RWPE1 (cell line): ENCODE data around the gene RETREG1.

Experiments
- CTCF ChIA-PET: fragments of 350-600 bp; sonication (Branson Sonifier 250); formaldehyde crosslinking; extraction: SDS; loops from one replicate; lab custom pipeline; 2021; lab: Yijun Ruan, JAX
- POLR2A ChIA-PET: fragments of 400-600 bp; formaldehyde crosslinking; extraction: SDS; loops from one replicate; lab custom pipeline; 2020; ENCODE audit warnings: antibody characterized with exemption; ENCODE audit not compliant: low non-redundant PET; lab: Yijun Ruan, JAX
- DNase-seq: peaks from one replicate; pipeline ENCODE4 v3.0.0; 2012; ENCODE audit warnings: low spot score
- H3K27ac ChIP-seq: fragments of 450-650 bp; 2 replicates; pipeline ENCODE4 v1.5.1; 2017
- TF ChIP-seq, protein P1 (sequence below): fragments of 450-650 bp; conservative IDR thresholded peaks from 2 replicates; pipeline ENCODE4 v1.5.1; 2017; ENCODE audit warnings: low read depth, mild to moderate bottlenecking

Gene RETREG1

DNA sequence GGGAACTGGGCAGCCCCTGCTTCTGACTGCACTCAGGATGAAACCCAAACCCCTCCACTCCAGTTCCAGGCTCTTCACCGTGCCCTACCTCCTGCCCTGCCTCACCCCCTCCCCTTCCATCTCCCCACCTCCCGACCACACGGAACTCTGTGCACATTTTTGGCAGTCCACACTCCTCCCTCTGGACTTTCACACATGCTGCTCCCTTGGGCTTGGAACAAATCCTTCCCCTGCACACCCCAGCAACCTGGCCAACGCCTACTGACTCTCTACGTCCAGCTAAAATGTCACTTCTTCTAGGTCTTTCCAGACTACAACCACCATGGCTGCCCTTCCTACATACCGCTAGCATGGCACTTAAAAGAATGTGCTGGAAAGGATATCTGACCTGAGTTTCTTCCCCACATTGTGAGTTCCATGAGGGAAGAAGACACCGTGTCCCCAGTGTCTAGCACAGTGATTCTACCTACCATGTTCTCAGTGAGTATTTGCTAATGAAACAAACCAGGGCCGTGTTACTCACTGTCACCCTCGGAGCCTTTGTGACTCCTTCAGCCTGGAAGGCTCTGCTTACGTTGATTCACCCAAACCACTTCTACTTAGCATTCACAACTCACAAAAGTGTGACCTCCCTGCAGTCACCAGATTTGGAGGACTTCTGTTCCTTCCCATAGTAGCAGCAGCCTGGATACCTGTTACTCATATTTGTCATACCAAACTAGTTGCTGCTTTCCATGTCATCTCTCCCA, 18.7 kb downstream of the RETREG1 start:
- TF ChIP-seq, protein P1, sequence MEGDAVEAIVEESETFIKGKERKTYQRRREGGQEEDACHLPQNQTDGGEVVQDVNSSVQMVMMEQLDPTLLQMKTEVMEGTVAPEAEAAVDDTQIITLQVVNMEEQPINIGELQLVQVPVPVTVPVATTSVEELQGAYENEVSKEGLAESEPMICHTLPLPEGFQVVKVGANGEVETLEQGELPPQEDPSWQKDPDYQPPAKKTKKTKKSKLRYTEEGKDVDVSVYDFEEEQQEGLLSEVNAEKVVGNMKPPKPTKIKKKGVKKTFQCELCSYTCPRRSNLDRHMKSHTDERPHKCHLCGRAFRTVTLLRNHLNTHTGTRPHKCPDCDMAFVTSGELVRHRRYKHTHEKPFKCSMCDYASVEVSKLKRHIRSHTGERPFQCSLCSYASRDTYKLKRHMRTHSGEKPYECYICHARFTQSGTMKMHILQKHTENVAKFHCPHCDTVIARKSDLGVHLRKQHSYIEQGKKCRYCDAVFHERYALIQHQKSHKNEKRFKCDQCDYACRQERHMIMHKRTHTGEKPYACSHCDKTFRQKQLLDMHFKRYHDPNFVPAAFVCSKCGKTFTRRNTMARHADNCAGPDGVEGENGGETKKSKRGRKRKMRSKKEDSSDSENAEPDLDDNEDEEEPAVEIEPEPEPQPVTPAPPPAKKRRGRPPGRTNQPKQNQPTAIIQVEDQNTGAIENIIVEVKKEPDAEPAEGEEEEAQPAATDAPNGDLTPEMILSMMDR = no peak
- ChIA-PET POLR2A (no interaction called here), CTCF (no interaction called here)
- no peak overlapping the region for H3K27ac ChIP-seq
- DNase-seq = no peak

GRCh38 chr5:16596581-16596940, 20.2 kb downstream of the RETREG1 start:
- no peak overlapping the region for H3K27ac ChIP-seq
- TF ChIP-seq, protein P1 = no peak
- DNase-seq = no peak
- CTCF ChIA-PET = no interaction called here
- POLR2A ChIA-PET = no interaction called here

DNA sequence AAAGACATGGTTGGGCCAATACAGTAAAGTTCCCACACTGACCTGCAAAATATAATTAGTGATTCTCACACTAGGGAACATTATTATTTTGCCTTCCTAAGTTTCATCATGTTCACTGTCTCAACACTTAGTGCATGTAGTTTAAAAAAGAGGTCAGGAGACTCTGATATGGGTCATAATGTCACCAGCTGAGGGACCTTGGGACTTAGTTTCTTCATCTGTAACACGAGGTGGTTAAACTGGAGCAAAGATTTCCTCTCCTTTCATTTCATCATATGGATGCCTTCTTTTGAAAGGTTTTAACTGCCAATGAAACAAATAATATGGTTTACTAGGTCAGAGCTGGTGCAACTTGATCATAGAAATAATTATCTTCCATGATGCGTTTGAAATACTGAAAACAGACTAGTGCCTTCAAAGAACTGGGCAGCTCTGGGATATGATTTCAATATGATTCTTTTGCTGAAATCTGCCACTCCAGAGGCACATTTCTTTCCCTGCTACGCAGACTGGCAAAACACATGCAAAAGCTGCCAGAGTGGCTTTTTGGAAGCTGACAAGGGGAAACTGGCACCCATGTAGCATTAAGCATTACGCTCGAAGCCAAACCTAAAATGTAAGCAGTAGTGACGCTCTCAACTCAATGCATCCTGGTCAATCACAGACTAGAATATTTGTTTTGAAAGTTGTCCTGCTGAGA, 20.8 kb downstream of the RETREG1 start:
- ChIA-PET POLR2A (no interaction called here), CTCF (no interaction called here)
- TF ChIP-seq, protein P1 = no peak
- H3K27ac ChIP-seq = no peak overlapping the region
- DNase-seq = no peak

DNA sequence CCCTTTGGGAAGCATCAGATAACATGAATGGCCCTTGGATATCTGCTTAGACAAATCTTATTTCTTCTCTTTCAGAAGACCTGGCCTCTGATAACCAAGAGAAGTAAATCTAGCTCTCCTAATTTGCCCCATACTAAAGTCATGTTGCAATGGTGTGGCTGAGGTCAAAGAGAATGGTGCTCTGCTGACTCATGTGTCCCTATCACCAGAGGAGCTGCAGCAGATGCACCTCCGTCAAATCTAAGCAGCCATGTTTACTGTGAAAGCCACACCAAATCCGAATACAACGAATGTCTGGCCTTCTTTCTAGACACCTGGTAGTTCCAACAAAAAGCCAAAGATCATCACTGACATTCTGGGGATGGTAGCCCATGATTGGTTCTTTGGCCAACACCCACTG, 23.2 kb downstream of the RETREG1 start:
- TF ChIP-seq, protein P1 = no peak
- ChIA-PET POLR2A (no interaction called here), CTCF (no interaction called here)
- DNase-seq = no peak
- no peak overlapping the region for H3K27ac ChIP-seq

DNA sequence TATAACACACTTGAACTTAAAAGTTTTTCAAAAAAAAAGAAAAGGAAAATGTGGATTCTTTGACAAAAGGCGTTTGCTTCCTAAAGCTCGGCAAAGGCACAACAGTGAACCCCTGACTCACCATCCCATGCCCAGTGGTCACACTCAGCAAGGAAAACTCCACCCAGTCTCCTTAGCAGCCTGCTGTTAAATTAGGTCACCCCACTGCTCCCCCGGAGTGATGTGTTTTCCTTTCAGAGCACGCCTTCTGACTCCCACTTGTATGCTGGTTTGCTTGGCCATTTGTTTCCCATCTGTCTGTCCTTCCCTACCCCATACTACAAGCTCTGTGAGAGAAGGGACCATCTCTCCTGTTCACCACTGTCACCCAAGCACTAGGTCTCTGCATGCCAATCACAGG, 23.8 kb downstream of the RETREG1 start:
- ChIA-PET POLR2A (no interaction called here), CTCF (no interaction called here)
- TF ChIP-seq, protein P1 = no peak
- DNase-seq = no peak
- H3K27ac ChIP-seq = no peak overlapping the region

DNA sequence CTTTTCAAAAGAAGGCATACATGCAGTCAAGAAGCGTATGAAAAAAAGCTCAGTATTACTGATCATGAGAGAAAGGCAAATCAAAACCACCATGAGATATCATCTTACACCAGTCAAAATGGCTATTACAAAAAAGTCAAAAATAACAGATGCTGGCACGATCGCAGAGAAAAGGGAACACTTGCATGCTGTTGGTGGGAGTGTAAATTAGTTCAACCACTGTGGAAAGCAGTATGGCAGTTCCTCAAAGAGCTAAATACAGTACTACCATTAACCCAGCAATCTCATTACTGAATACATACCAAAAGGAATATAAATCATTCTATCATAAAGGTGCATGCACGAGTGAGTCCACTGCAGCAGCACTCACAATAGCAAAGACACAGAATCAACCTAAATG, 24.5 kb downstream of the RETREG1 start:
- ChIA-PET CTCF (no interaction called here), POLR2A (no interaction called here)
- DNase-seq = no peak
- TF ChIP-seq, protein P1 = no peak
- no peak overlapping the region for H3K27ac ChIP-seq
